Testis (tissue), 3 donors: Measurements from ENCODE around the gene PSEN2. TPM values are rescaled to one million over a fixed set of nuclear protein-coding genes. Genes with fewer than 3 reads are reported as not detected.
A peak's percentile ranks its signal among the peaks of the same experiment; 100 is the strongest.

Experiments used
- DNase-seq: peaks from one replicate; pipeline ENCODE4 v3.0.0-alpha.2; 2019
- H3K27ac ChIP-seq, 2 donors: fragments of 200-600 bp; sonication (generic); one replicate each; pipeline ENCODE4 v1.5.1; 2019
- H3K27me3 ChIP-seq: fragments of 200-600 bp; sonication (generic); one replicate; pipeline ENCODE4 v1.5.1; 2019
- H3K36me3 ChIP-seq: fragments of 200-600 bp; sonication (generic); one replicate; pipeline ENCODE4 v1.5.1; 2017; ENCODE audit warnings: low read depth; ENCODE audit errors: missing control alignments
- H3K4me1 ChIP-seq: fragments of 200-600 bp; sonication (generic); one replicate; pipeline ENCODE4 v1.5.1; 2019
- H3K4me3 ChIP-seq, 2 donors: fragments of 200-600 bp; sonication (generic); one replicate each; pipeline ENCODE4 v1.5.1; 2017 to 2019
- H3K9me3 ChIP-seq: fragments of 200-600 bp; sonication (generic); one replicate; pipeline ENCODE4 v1.5.1; 2017
- POLR2A ChIP-seq: fragments of 450-650 bp; IDR thresholded peaks from one replicate; pipeline ENCODE4 v1.6.1; 2017; ENCODE audit warnings: antibody characterized with exemption, mild to moderate bottlenecking, moderate library complexity
- WGBS, 2 donors: methylation state at CpG; one replicate each; pipeline ENCODE4 v1.1.5; 2018; 5-methylcytosine and 5-hydroxymethylcytosine counted together
- intact Hi-C: fragments of 100-400 bp; cut with DNase I; formaldehyde crosslinking; loops from one replicate; pipeline ENCODE4 v1.15.1; 2023; ENCODE audit warnings: low total_unique reads
- polyA plus RNA-seq: library from polyadenylated mRNA; stranded (reverse); fragments of 350-450 nt; fragmentation: Illumina TruSeq; extraction: RNeasy Lipid Tissue Mini Kit (QIAGEN cat#74804); gene quantifications from one replicate; pipeline ENCODE4 v1.2.3, GENCODE V29; 2014; ENCODE audit warnings: low read depth, low replicate concordance; ENCODE audit not compliant: insufficient read depth
- total RNA-seq, 2 donors: library from RNA; depleted of rRNA; stranded (reverse); fragments of >200 nt; gene quantifications; one replicate each; pipeline ENCODE4 v1.2.3, GENCODE V29; 2016
- TF ChIP-seq, protein P1 (sequence below), 3 experiments: fragments of 450-650 bp in 2 of 3; fragments of 200-600 bp in 1 of 3; sonication (generic) in 1 of 3; IDR thresholded peaks; one replicate each; pipeline ENCODE4 v1.5.1; 2016 to 2019; ENCODE audit warnings: antibody characterized with exemption in 3 of 3, mild to moderate bottlenecking in 2 of 3, moderate library complexity in 1 of 3

PSEN2 gene
- total and polyA plus RNA-seq, 3 donors from 2014 or later = 40.7 to 107 (median 87.8) TPM

- Histone ChIP-seq H3K4me3 (no peak overlapping the region), H3K27me3 (no peaks in the 10 kb centered on the region), H3K4me1 (peaks cover 9% of the 10 kb centered on the region), H3K9me3 (no peaks in the 10 kb centered on the region), H3K27ac (no peak overlapping the region), H3K36me3 (no peaks in the 10 kb centered on the region)
- no peak for DNase-seq
- TF ChIP-seq, protein P1, sequence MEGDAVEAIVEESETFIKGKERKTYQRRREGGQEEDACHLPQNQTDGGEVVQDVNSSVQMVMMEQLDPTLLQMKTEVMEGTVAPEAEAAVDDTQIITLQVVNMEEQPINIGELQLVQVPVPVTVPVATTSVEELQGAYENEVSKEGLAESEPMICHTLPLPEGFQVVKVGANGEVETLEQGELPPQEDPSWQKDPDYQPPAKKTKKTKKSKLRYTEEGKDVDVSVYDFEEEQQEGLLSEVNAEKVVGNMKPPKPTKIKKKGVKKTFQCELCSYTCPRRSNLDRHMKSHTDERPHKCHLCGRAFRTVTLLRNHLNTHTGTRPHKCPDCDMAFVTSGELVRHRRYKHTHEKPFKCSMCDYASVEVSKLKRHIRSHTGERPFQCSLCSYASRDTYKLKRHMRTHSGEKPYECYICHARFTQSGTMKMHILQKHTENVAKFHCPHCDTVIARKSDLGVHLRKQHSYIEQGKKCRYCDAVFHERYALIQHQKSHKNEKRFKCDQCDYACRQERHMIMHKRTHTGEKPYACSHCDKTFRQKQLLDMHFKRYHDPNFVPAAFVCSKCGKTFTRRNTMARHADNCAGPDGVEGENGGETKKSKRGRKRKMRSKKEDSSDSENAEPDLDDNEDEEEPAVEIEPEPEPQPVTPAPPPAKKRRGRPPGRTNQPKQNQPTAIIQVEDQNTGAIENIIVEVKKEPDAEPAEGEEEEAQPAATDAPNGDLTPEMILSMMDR (IDR thresholded peaks at IDR 0.05) = no peak
- TF ChIP-seq POLR2A = no peak
- WGBS, 2 donors = 79 to 83% methylated on average over 3 of the region's 3 CpGs
- intact Hi-C loops = no loop called here
Observed at GRCh38 chr1:226904772-226905171, 34.4 kb downstream of the PSEN2 start.

GRCh38 chr1:226908419-226908818 lies 38.0 kb downstream of the PSEN2 start:
- H3K36me3 ChIP-seq = no peaks in the 10 kb centered on the region

DNA sequence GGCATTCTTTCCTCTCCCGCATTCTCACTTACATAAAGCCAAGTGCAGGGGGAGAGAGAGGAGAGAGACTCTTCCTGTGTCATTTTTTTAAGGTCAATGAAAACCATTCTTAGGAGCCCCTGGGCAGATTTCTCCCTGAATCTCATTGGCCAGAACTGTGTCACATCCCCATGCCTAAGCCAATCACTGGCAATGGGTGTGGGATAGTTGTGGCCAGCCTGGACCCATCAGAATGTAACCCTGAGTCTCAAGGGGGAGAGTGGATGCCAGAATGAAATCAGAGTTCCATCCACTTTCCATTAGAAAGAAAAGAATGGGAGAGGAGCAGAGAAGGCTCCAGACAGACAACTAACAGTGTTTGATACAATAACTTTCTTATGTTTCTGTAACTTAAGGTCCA lies 38.5 kb downstream of the PSEN2 start:
- Histone ChIP-seq H3K36me3 (no peaks in the 10 kb centered on the region), H3K4me1 (peaks cover 5% of the 10 kb centered on the region), H3K4me3 (no peak overlapping the region), H3K27ac (no peak overlapping the region), H3K9me3 (no peaks in the 10 kb centered on the region), H3K27me3 (no peaks in the 10 kb centered on the region)
- WGBS, 2 donors = 88 to 93% methylated on average over 1 of the region's 1 CpG
- no peak for TF ChIP-seq POLR2A
- TF ChIP-seq, protein P1 (IDR thresholded peaks at IDR 0.05) = no peak
- intact Hi-C loops = no loop called here
- DNase-seq = no peak

More at GRCh38 chr1:226908419-226908818, 38.0 kb downstream of the PSEN2 start:
- intact Hi-C loops = no loop called here
- DNase-seq = no peak
- H3K27ac ChIP-seq = no peak overlapping the region
- H3K27me3 ChIP-seq = no peaks in the 10 kb centered on the region
- H3K4me3 ChIP-seq = no peak overlapping the region
- TF ChIP-seq, protein P1 (IDR thresholded peaks at IDR 0.05) = no peak
- no peak for TF ChIP-seq POLR2A
- WGBS, 2 donors = 96 to 98% methylated on average over 10 of the region's 10 CpGs
- H3K4me1 ChIP-seq = peaks cover 9% of the 10 kb centered on the region
- H3K9me3 ChIP-seq = no peaks in the 10 kb centered on the region

- WGBS, 2 donors = 50 to 62% methylated on average over 11 to 13 of the region's 13 CpGs
- DNase-seq = peak; percentile 71
- Histone ChIP-seq H3K9me3 (no peaks in the 10 kb centered on the region), H3K4me3 (no peak overlapping the region), H3K27me3 (no peaks in the 10 kb centered on the region), H3K36me3 (no peaks in the 10 kb centered on the region), H3K27ac (no peak overlapping the region), H3K4me1 (no peaks in the 10 kb centered on the region)
- no peak for TF ChIP-seq POLR2A
- TF ChIP-seq, protein P1 (IDR thresholded peaks at IDR 0.05) = peak; percentile 34 to 42 (median 38)
- intact Hi-C loops = loop anchor here (10.0 kb wide), 1 partner anchor 852 kb away; no protein-coding TSS in a partner anchor
Observed at GRCh38 chr1:226912587-226913176, 42.3 kb downstream of the PSEN2 start.

- H3K36me3 ChIP-seq = no peaks in the 10 kb centered on the region
- no peak overlapping the region for H3K27ac ChIP-seq
- no peak for DNase-seq
- no peaks in the 10 kb centered on the region for H3K27me3 ChIP-seq
- TF ChIP-seq, protein P1 (IDR thresholded peaks at IDR 0.05) = no peak
- TF ChIP-seq POLR2A = no peak
- H3K4me1 ChIP-seq = peaks cover 13% of the 10 kb centered on the region
- WGBS, 2 donors = 47 to 82% methylated on average over 3 of the region's 3 CpGs
- H3K4me3 ChIP-seq = no peak overlapping the region
- H3K9me3 ChIP-seq = no peaks in the 10 kb centered on the region
- intact Hi-C loops = loop anchor here (10.0 kb wide), 1 partner anchor 849 kb away; no protein-coding TSS in a partner anchor
Observed at GRCh38 chr1:226915672-226915995, 45.2 kb downstream of the PSEN2 start.
